Measurements from ENCODE around the gene TMED5. TPM values are rescaled to one million over a fixed set of nuclear protein-coding genes. Genes with fewer than 3 reads are reported as not detected.
A peak's percentile ranks its signal among the peaks of the same experiment; 100 is the strongest.

Gene TMED5
- total and polyA plus RNA-seq, 2 experiments from 2014 or later = 25.0 to 45.2 TPM

- TF ChIP-seq REST (IDR thresholded peaks at IDR 0.05; ENCODE audit: unreplicated experiment) = no peak
Measured at GRCh38 chr1:93152835-93153234, 27.4 kb downstream of the TMED5 start (continued).

- DNase-seq (ENCODE audit: low spot score) (no peak), ATAC-seq (no peak)
- Histone ChIP-seq H2AFZ (no peak overlapping the region), H3F3A (replicated peaks; ENCODE audit: low read depth) (no peaks in the 10 kb centered on the region), H3K27me3 (ENCODE audit: insufficient read depth) (no peaks in the 10 kb centered on the region), H3K9me2 (ENCODE audit: insufficient read depth) (no peaks in the 10 kb centered on the region), H4K20me1 (replicated peaks; ENCODE audit: insufficient read depth) (0 out of 2 replicates have a peak, but pooled peaks cover 7% of the 10 kb centered on the region), H3K4me1 (ENCODE audit: insufficient read depth) (no peaks in the 10 kb centered on the region; the same call in 1 of the 2 replicates), H3K79me2 (replicated peaks; ENCODE audit: insufficient read depth) (no peaks in the 10 kb centered on the region; the same call in 1 of the 2 replicates), H3K4me3 (no peak overlapping the region), H3K4me2 (no peak overlapping the region), H3K36me3 (ENCODE audit: insufficient read depth) (no peaks in the 10 kb centered on the region; the same call in 1 of the 2 replicates), H3K27ac (ENCODE audit: low read depth) (0 out of 2 replicates have a peak overlapping the region, but pooled peaks have one; percentile 13)
- Mint-ChIP-seq H3K4me1 (peaks cover 8% of the 10 kb centered on the region), H3K4me3 (no peak overlapping the region), H3K27ac (no peak overlapping the region), H3K36me3 (ENCODE audit: low read depth) (peaks cover 4% of the 10 kb centered on the region; the same call in 2 of the 3 replicates), H3K9me3 (no peaks in the 10 kb centered on the region), H3K27me3 (ENCODE audit: insufficient read depth, low read depth, poor library complexity) (no peaks in the 10 kb centered on the region)
- TF ChIP-seq CREB1 (CRISPR knock-in tag; IDR thresholded peaks at IDR 0.05; ENCODE audit: low read depth) = no peak
- TF ChIP-seq ETS1 (IDR thresholded peaks at IDR 0.05) = no peak
- TF ChIP-seq ZNF462 (CRISPR knock-in tag; IDR thresholded peaks at IDR 0.05) = no peak
- no peak for TF ChIP-seq POLR2AphosphoS5 (IDR thresholded peaks at IDR 0.05; ENCODE audit: low read depth)
- no peak for TF ChIP-seq REST (IDR thresholded peaks at IDR 0.05; ENCODE audit: unreplicated experiment)
- TF ChIP-seq EZH2 (IDR thresholded peaks at IDR 0.05; ENCODE audit: low read depth, unreplicated experiment) = no peak
- no peak for TF ChIP-seq ZNF331 (CRISPR knock-in tag; IDR thresholded peaks at IDR 0.05; ENCODE audit: low read depth)
- TF ChIP-seq JUNB (IDR thresholded peaks at IDR 0.05; ENCODE audit: unreplicated experiment) = no peak
- no peak for TF ChIP-seq STAT1 (IDR thresholded peaks at IDR 0.05; ENCODE audit: unreplicated experiment)
- no peak for TF ChIP-seq EZH2phosphoT487 (IDR thresholded peaks at IDR 0.05; ENCODE audit: unreplicated experiment)
Measured at GRCh38 chr1:93151474-93151873, 28.7 kb downstream of the TMED5 start.
